HuH-7 (cell line): Measurements from ENCODE around the gene HCRTR1.

Experiments used
- DNase-seq: peaks from one replicate; pipeline ENCODE4 v3.0.0; 2011; ENCODE audit warnings: low spot score

Gene HCRTR1

DNA sequence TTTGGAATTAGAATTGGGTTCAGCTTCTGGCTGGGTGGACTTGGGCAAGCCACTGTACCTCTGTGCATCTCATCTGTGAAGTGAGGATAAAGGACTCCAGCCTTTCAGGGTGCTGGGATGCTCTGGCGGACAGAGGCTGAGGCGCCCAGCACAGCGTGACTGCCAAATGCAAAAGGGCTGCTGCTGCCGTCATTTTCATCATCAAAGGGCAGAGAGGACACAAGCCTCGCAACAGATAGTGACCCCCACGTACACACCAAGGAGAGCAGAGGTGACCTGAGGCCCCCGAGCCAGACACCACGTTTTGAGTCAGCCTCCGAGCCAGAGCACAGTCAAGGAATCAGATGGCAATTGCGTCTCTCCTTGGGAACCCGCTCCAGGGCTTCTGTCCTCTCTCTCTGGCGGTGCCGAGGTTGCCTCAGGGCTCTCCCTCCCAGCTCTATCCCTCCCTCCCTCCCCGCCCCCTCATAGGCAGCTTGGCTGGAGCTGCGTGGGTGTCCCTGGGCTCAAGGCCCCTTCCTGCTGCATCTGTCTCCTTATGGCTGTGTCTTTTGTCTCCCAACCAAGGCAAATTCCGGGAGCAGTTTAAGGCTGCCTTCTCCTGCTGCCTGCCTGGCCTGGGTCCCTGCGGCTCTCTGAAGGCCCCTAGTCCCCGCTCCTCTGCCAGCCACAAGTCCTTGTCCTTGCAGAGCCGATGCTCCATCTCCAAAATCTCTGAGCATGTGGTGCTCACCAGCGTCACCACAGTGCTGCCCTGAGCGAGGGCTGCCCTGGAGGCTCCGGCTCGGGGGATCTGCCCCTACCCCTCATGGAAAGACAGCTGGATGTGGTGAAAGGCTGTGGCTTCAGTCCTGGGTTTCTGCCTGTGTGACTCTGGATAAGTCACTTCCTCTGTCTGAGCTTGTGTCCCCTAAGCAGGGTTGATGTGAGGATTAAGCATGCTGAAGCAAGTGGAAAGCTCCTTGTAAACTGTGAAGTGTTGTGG lies 9.0 kb downstream of the HCRTR1 start:
- no peak for DNase-seq

GRCh38 chr1:31627301-31627929 lies 9.9 kb downstream of the HCRTR1 start:
- DNase-seq, result no peak

DNA sequence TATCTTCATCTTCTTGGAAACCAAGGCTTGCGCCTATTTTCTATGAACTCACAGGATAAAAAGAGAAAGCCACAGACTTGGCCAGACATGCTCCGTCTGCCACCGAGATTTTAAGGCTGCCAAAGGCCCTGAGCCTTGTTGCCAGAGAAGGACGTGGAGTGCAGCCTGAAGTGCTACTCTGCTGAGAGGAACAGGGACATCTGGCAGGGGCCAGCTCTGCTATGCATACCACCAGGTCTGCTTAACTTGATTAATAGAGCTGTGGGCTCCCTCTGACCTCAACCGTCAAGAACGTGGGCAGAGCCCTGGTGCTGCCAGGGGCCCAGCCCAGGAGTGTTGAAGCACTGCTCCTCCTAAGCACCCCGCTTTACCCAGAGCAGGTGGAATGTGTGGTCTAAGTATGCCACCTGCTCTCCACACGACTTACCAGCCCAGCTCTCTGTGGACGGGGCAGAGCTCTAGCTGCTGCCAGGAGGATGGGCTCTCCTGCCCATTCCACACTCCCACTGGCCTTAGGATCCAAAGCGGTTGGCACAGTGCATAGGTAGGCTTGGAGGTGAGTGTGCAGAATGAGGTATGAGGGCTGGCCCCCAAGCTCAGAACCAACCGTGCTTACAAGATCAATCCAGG lies 10.6 kb downstream of the HCRTR1 start:
- no peak for DNase-seq

- DNase-seq, result no peak
Measured at GRCh38 chr1:31628931-31629556, 11.6 kb downstream of the HCRTR1 start.

GRCh38 chr1:31632649-31633048 lies 15.2 kb downstream of the HCRTR1 start:
- no peak for DNase-seq

- peak; percentile 52 for DNase-seq
Measured at GRCh38 chr1:31633117-31633516, 15.6 kb downstream of the HCRTR1 start.

DNA sequence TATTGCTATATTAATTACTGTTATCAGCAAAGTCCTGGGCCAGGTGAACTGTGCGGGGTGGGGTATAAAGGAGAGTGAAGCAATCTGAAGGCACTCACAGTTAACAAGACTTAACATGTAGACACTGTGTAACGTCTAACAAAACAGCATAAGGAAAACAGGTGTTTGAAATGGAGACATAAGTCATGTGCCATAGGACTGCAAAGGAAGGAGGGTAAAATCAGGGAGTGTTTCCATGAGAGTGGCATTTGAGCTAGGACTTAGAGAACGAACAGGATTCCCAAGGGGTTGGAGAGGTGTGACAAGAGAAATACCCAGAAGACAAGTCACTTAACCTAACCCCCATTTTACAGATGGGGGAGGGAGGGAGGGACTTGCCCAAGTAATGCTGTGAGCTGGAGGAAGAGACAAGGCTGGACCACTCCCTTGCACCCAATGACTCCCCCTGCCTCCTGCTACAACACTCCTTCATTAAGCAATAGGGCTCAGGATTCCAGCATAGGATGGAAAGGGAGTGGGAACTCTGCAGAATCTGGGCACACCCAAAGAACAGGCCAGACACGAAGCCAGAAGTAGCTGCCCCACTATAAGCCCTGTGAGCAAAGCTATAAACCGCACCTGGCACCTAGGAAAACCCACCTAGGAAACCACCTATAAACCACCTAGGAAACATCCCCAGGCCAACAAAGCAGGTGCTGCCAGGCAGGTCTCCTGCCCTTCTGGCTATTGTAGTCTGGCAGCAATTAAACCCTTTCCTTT lies 20.6 kb downstream of the HCRTR1 start:
- no peak for DNase-seq

DNA sequence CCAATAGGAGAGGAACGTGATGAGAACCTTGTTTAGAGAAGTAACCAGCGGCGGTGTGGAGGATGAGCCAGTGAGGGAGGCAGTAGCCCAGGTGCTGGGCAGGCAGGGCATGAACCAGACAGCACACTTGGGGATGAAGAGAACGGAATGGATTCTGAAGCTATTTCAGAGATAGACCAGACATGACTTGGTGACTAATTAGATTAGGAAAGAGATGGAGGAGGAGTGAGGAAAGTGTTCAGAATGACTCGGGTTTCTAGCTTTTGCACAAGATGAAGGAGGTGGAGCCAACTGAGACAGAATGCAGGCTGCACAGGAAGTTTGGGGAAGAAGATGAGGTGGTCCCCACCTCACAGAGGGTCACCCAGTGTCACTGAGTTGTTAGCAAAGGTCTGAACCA lies 22.1 kb downstream of the HCRTR1 start:
- DNase-seq, result no peak

DNA sequence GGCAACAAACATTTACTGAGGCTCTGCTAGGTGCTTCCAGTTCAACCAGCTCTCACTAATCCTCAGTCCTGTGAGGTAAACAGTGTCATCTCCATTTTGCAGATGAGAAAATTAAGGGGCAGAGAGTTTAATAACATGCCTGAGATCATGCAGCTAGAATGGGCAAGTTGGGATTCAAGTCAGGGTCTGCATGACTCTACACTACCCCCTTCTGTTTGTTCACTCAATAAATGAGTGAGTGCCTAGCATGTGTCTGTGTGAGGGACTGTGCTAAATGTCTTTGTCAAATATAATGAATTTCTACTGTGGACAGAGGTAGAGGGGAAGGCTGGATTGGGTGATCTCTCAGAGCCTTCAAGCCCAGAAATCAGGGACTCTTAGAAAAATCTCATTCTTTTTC lies 22.7 kb downstream of the HCRTR1 start:
- no peak for DNase-seq

GRCh38 chr1:31640964-31641363 lies 23.5 kb downstream of the HCRTR1 start:
- DNase-seq, result no peak

DNA sequence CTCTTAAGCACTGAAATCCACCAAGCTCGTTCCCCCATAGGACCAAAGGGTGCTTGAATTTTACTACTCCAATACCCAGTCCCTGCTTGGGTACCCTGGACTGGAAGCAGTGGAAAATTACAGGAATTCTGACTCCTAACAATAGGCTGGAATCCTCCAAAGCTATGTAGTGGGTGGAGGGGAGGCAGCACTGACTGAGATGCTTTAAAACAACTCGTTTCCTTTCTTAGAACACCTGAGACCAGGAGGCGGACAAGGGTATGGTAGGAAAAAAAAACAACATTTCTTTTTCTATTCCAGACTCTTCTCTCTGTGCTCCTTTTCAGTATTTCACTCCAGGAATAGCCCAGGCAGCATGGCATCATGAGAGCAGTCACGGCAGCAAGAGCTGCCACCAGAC lies 24.9 kb downstream of the HCRTR1 start:
- DNase-seq, result no peak

GRCh38 chr1:31642897-31643296 lies 25.4 kb downstream of the HCRTR1 start:
- no peak for DNase-seq

DNA sequence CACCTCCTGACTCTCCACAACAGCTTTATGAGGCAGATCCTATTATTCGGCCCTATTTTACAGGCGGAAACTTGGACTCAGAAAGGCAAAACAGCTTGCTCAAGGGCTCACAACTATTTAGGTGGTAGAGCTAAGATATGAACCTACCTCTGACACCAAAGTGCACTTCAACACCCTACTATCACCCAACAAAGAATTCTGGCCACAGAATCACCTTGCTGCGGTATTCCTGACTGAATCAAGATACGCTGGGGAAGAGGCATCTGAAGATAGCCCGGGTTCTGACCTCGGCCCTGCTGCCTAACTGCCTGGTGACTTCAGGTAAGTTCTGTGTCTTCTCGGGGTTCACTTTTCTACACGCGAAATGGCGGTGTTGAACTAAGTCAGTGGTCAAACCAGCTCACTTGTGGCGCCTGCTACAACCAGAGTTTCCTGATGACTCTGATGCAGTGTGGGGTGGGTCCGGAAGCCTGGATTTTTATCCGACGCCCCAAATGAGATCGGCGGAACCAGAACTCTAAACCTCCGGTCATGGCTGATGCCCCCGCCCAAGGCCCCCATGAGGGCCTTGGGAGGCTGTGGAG lies 26.6 kb downstream of the HCRTR1 start:
- DNase-seq, result no peak

DNA sequence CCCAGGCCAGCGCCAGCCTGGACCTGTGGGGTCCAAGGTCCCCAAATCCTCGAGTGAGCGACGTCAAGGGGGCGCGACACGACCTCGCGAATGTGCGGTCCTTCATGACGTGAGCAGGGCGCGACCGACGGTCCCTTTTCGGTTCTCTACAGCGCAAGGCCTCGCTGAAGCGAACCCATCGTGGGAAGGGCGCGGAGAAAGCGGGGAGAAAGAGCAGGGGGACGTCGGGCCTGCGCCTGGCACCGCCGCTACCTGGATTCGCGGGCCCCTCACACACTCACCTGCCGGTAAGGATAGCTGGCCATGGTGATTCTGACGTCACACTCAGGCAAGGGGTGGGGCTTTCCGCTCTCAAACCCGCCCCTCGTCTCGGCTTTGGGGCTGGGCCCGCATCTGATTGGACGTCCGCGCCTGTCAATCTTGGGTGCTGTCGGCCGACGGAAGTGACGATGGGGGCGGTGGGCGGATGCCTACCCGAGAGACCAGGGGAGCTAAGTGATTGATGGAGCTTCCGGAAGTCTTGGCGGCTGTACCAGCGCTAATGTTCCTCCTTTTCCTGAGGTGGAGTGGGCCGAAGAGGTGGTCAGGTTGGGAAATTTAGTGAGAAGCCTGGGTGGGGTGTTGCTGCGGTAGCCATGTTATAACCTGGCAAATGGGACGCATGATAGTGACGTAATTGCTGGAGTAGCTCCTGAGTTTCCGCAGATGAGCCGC lies 27.2 kb downstream of the HCRTR1 start, which contains the start of gene PEF1:
Gene PEF1, minus strand, starts transcription at position 317 of the 714 bp plus-strand sequence. Its CDS starts 12 bp downstream, at position 305.
- DNase-seq, result peak; percentile 96

- DNase-seq, result no peak
Measured at GRCh38 chr1:31645274-31645568, 27.7 kb downstream of the HCRTR1 start.

DNA sequence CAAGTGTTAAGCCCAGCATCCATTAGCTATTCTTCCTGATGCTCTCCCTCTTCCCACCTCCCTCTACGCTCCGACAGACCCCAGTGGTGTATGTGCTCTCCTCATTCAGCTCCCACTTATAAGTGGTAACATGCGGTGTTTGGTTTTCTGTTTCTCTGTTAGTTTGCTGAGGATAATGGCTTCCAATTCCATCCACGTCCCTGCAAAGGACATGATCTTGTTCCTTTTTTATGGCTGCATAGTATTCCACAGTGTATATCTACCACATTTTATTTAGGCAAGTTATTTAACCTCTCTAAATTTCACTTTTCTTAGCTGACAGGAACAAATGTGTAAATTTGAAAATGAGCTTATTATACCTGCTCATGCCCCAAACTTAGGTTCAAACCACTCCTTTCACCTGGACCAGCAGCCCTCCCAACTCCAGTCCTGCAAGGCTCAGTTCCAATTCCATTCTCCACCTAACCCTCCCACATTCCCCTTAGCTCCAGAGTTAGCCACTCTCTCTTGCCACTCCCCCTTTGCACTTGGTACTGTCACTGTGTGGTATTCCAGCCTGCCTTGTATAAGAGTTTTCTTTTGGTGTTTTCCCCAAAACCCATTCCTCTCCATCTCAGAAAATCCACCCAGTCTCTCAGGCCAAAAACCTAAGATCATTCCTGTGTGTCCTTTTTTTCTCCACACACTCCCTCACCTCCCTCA lies 28.9 kb downstream of the HCRTR1 start:
- DNase-seq, result no peak

DNA sequence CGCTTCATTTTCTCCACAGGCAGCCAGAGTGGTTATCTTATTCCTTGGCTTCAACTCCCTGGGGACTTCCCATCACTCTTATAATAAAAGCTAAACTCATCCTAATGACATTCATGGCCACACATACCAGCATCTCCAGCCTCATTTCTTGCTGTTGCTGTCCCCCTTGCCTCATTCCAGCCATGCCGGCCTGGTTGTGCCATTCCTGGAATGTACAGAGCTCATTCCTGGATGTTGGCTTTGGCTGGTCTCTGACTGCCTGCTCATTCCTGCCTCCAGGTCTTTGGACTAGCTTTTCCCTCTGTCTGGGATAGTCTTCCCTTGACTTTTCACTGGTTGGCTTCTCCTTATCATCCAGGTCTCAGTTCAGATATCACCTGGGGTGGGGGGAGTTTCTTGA lies 29.6 kb downstream of the HCRTR1 start:
- DNase-seq, result no peak

GRCh38 chr1:31648190-31648589 lies 30.7 kb downstream of the HCRTR1 start:
- no peak for DNase-seq

- no peak for DNase-seq
Measured at GRCh38 chr1:31648641-31649357, 31.3 kb downstream of the HCRTR1 start.
